Stimulated activated CD8-positive, alpha-beta memory T cell treated with anti-CD3 and anti-CD28 coated beads, Interleukin-2, amount 100 ng/mL, for 48 hours (primary cell): ENCODE results near the gene LMCD1.

Experiments
- DNase-seq, 2 donors: peaks; one replicate each; pipeline ENCODE4 v3.0.0-alpha.2; 2020; ENCODE audit warnings: low read depth in 2 of 2

Gene LMCD1

DNA sequence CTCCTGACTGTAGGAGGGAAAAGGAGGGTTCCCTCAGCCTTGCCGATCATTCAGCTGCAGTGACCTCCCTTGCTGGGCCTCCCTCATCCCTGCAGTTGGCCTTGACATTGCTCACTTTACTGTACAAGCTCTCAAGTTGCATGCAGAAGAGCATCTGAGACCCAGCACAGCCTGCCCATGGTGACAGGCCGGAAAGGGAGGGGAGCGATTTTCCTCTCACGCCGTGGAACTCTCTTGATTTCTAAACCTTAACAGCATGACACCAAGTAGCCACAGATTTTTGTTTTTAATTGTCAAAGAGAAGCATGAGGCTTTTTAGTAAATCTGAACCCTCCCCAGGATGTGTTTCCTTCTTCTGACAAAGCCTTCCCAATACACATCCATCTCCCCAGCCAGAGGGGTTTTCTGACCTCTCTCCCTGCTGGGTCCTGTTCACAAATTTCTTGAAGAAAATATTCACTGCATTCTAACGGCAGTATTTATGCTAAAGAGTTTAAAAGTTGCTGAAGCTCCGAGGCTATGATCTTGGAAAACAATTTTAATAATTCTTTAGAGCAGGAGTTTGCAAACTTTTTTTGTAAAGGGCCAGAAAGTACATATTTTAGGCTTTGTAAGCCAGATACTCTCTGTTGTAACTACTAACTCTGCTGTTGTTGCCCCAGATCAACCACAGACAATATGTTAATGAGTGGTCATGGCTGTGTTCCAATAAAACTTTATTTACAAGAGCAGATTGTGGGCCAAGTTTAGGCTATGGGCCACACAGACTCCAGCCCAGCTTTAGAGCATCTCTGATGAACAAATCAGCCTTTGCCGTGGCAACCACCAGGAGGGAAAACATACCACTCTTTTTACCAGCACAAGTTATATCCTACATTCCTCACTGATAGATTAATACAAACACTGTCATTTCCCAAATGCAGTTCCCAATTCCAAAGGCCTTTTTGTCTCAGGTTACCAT, 34.8 kb downstream of the LMCD1 start:
- no peak for DNase-seq

DNA sequence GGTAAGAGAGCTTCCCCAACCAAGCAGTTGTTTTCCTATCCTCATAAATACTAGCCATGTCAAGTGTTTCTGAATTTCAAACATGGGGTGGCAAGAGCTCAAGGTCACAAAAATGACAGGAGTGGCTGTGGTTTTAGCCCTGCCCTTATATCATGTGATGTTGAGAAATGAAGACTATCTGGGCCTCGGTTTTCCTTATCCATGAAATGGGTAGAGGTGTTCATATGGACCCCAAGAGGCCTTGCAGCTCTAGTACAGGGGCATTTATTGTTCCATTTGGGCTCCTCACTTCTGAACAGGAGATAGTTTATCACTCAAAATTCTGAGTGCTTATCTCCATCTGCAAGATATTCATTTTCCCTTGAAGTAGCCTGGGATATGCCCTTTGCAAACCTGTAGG, 35.8 kb downstream of the LMCD1 start:
- DNase-seq, result no peak

DNA sequence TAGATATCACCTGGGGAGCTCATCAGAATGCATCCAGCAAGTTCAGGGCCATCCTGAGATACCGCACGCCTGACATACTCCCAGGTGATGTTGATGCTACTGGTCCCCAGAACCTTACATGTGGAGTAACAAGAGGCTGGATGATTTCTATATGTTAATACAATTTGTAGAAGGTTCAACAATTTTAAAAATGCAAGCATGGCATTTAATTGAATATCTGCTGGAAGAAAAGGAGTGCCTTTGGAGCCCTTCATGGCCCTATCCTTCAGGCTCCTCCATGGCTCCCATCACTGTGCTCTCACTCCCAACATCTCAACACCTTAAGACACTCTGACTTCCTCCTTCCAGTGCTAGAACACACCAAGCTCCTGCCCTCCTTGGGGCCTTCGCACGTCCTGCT, 36.6 kb downstream of the LMCD1 start:
- DNase-seq, result no peak

DNA sequence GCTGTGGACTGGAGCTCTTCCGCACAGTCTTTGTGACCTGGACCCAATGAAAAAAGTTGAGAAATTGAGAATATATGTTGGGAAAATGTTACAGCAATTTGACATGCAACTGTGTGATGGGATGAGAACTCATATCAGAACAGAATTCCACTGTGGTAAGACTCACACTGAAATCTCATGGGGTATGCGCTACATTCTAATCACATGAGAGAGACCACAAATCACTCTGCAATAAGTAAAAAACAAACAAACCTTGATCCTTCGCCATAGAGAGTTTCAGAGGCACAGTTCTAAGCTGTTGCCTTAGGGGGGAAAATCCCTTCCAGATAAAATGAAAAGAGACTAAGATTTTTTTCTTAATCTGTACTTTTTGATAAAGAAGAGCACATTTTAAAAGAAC, 37.3 kb downstream of the LMCD1 start:
- no peak for DNase-seq

DNA sequence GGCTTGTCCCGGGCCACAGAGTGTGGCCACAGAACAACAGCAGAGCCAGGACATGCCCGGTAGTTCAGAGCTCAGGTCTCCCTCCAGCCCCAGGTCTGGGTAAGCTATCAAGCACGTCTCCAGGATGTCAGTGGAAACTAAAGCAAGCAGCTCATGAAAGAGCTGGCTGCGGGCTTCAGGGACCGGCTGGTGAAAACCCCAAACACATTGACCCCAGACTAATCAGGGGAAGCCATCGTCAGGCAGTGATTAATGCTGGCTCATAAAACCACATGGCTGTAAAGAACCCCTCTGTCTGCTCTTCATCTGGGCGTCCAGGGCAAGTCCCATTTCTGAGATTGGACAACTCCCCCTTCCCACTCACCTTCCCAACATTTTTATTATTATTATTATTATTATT, 37.8 kb downstream of the LMCD1 start:
- DNase-seq, result no peak

DNA sequence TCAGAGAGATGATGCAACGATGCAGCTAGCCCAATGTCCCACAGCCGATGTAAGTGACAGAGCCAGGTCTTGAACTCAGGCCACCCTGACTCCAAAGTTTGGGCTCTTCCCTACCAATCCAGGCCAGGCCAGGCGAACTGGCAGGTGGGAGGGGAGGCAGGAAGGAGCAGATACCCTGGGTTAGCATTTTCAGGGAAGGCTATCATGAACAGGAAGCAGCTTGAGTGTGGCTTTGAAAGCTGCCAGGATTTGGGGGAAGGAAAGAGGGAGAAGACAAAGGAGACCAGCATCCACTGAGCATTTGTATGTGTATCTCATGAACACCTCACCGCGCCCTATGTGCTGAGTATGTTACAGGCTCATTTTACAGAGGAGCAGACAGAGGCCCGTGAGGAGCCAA, 38.8 kb downstream of the LMCD1 start:
- no peak for DNase-seq

DNA sequence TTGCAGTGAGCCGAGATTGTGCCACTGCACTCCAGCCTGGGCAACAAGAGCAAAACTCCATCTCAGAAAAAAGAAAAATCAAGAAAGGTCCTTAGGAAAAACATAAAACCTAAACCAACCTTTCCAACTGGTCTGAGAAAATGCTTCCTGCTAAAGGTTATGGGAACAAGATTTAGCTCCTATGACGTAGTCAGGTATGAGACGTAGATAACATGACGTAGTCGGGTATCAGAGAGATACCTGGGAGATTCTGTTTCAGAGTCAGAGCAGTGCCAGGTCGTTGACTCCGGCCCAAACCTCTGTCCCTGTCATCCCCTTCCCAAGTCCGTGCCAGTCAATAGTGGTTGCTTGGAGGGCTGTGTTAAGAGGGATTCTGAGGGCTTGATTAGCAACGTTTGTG, 39.9 kb downstream of the LMCD1 start:
- no peak for DNase-seq

DNA sequence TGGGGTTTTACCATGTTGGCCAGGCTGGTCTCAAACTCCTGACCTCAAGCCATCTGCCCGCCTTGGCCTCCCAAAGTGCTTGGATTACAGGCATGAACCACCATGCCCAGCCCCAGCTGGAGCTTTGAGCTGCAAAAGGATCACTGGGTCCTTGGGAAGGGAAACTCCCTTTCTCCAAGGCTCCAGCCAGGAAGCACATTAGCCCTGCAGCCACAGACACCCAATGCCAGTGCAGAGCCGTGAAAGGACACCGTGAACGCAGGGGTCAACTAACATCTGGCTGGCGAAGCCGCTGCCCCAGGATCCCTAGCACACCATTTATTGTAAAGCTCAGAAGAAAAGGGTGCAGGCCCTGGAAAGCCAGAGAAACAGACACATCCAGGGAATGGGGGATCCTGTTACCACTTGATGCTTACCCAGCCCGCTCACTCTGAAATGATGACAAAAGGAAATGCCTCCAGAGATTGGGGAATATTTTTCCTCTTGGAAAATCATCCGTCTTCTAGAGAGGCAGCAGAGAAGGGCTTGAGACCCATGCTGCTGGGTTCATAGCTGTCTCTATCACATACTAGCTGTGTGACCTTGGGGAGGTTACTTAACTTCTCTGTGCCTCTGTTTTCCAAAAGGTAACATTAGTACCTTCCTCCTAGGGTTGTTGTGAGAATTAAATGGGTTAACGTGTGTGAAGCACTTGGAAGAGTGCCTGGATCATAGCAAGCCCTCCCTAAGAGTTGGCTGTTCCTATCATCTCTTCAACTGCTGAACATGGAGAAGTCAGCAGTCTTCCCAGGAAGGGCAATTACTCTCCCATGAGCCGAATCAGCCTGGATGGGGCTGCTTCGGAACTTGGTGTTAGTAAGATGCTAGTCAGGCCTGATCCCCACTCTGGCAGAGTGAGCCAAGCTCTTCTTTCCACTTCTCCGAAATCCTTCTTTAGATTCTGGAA, 40.8 kb downstream of the LMCD1 start:
- no peak for DNase-seq

DNA sequence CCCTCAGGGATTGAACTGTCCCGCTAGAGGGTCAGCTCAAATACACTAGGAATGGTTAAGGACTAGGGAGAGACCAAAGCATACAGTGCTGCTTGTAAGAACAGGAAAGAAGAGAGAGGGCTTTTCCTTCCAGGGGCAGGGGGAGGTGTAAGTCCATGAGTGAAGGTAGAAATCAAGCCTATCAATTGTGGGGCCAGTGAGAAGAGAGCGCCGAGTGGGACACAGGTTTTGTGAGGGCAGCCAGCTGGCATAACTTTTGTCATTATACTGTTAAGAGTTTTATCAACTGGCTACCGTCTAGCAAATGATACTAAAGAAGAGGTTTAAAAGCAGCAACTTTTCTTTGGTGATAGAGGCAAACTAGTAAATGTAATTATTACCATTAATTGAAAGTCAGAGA, 45.0 kb downstream of the LMCD1 start:
- no peak for DNase-seq

DNA sequence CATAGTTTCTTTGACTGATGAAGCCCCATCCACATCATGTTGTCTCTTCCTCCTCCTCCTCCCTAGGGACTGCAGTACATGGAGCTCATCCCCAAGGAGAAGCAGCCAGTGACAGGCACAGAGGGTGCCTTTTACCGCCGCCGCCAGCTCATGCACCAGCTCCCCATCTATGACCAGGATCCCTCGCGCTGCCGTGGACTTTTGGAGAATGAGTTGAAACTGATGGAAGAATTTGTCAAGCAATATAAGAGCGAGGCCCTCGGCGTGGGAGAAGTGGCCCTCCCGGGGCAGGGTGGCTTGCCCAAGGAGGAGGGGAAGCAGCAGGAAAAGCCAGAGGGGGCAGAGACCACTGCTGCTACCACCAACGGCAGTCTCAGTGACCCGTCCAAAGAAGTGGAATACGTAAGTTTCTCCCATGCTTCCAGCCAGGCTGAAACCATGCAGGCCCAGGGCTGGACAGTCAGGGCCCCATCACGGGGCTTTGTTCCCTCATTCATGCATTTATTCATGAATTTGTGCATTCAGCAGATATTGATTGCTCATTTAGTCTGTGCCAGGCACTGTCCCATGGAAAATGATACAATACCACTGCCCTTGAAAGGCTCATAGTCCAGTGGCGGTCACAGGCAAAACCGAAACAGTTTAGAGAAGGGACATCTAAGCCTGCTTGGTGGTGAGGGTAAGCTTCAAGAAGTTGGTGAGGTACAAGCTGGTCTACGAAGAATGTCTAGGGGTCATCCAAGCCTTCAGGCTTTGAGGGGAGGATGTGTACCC, 47.1 kb downstream of the LMCD1 start:
- no peak for DNase-seq

DNA sequence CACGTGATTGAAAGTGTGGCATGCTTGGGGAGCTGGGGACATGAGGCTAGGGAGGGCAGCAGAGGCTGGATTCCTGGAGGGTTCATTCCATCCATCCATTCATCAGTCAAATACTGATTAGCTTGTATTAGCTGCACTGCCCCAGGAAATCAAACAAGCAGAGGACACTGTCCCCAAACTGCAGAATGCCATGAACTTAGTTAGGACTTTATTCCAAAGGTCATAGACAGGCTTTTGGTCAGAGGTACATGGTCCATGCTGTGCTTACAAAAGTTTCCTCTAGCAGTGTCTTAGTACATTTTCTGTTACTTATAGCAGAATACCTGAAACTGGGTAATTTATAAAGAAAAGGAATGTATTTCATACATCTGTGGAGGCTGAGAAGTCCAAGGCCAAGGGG, 47.7 kb downstream of the LMCD1 start:
- DNase-seq, result no peak

DNA sequence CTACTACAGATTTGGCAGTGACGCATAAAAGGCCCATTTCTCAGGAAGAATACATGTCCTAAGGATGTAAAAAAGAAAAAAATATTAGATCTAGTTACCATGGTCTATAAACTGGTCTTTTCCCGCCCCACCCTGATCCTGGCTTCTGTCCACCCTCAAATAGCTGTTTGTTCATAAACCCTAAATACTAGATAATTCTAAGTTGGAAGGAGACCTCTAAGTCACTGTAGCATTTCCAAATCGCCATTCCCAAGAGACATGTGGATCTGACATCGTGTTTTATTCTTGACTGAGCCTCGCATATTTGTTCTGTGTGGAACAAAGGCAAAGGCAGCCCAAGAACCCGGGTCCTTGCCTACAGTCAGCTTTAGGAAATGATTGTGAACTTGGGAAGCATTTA, 49.0 kb downstream of the LMCD1 start:
- no peak for DNase-seq

DNA sequence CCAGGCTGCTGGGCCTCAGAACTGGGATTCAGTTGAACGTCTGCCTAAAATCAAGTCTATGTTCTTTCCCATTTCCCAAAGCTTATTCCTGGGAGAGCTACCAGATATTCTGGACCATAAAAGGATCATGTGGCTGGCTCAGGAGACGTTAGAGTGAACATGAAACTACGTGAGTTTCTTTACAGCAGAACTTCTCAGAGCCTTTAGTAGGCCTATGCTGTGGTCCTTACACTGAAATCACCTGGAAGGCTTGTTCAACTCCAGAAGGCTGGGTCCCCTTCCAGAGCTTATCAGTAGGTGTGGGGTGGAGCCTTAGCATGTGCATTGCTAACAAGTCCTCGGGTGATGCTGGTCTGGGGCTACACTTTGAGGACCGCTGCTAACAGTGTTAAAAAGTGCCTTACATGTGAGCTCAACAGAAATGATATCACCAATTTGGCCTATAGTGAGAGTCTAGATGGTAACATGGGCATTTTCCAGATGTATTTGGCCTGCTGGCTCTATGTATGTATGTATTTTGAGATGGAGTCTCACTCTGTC, 50.7 kb downstream of the LMCD1 start:
- DNase-seq, result no peak

DNA sequence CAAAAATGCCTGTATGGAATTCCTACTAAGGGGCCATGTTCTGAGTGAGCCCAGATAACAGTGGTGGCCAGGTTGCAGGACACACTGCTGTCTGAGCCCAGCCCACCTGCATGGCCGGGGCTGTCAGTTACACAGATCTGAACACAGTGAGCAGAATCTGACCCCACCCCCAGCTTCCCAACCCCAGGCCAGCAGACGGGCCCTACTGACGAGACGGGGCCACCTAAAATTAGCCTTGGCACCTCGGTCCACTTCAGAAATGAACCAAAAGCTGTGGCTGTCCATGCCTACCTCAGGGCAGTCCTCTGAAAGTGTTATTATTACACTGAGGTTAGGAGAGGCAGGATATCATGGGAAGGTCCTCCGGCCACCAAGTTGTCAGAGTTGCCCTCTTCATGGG, 51.8 kb downstream of the LMCD1 start:
- DNase-seq, result no peak

DNA sequence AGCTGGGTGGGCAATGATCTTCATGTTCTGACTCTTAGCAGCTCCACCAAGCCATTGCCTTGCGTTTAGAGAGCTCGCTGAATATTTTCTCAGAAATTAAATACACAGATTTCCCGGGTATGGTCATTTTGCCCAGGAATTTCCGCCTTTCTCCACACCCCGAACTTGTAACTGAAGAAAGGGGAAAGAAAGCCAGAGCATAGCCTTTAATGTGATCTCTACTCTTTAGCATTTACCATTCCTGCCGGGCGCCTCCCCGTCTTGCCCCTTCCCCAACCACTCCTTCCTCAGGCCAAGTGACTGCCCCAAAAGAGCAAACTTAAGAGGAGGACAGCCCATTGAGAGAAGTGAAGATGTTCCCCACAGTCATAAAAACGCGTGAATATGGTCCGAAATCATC, 53.1 kb downstream of the LMCD1 start:
- no peak for DNase-seq

DNA sequence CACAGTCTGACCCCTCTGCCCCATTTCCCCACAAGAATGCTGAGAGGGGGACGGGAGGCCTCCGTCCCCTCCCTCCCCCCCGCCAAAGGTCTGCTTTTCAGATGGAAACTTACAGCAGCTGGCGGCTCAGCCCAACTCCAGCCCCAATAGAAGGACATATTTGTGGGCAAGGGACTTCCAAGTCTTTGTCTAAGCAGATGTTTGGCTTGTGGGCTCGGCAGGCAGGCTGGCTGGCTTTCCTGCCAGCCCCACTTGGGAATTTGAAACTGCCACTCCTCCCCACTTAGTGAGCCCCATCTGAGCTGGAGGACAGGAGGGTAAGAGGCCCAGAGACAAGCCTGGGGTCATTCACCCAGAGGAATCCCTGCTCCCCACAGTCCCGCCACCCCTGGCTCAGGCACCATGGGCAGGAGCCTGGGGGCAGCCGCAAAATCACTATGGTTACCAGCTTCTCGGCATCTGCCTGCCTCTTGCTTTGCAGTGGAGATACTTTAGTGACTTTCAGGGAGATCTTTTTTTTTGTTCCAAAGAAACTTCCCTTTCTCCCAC, 53.6 kb downstream of the LMCD1 start:
- no peak for DNase-seq

DNA sequence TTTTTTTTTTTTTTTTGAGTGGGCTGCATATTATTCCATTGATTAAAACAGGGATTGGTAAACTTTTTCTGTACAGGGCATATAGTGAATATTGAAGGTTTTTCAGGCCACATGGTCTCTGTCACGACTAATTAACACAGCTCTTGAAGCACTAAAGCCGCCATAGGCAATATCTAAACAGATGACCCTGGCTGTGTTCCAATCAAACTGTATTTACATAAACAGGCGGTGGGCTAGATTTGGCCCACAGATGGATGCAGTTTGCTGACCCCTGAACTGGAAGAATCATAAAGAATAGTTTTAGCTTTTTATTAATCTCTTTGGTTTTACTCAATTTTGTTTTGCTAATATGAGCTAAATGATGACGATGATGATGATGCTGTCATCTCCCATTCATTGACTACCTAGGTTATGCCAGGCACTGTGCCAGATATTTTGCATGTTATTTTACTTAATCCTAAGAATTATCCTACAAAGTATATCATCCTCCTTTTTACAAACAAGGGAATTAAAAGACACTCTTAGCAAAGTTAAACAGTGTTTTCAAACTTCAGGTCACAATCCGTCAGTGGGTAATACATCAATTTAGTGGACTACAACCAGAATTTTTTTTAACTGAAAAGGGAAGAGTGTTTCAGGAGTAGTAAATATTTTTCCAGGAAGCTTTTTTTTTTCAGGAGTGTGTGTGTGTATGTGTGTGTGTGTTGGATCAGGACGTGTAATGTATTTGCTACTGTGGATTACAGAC, 54.3 kb downstream of the LMCD1 start:
- DNase-seq, result no peak

DNA sequence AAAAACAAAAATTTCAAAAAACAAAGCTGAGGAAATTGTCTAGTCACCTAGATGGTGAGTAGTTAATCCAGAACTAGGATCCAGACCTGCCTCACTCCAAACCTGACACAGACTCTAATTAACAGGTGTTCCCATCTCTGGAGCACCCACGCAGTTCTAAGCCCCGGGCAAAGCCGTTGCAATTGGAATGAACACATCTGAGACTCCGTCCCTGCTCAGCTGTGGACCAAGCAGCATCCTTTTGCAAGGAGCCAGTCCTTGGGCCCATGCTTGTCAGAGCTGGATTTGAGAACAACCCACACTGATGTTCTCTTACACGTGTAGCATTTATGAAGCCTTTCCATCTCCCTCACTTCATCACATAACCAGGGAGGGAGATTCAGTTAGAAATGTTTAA, 54.8 kb downstream of the LMCD1 start:
- no peak for DNase-seq

DNA sequence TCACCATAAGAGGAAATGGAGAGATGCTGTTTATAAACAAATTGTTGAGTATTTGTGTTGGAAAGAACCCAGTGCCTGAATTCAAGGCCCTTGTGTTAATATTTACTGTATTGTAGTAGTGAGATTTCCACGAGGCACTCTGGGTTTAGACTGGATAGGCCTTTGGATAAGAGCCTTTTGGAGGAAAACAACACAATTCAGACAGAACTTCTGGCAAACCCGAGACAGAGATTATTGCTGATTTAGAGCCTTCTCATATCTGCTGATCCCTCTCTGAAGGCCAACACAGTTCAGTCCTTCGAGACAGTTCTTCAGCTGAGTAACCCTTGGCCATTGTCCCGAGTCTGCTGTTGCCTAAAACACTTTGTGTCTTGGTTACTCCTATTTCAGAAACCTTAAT, 55.7 kb downstream of the LMCD1 start:
- DNase-seq, result no peak

DNA sequence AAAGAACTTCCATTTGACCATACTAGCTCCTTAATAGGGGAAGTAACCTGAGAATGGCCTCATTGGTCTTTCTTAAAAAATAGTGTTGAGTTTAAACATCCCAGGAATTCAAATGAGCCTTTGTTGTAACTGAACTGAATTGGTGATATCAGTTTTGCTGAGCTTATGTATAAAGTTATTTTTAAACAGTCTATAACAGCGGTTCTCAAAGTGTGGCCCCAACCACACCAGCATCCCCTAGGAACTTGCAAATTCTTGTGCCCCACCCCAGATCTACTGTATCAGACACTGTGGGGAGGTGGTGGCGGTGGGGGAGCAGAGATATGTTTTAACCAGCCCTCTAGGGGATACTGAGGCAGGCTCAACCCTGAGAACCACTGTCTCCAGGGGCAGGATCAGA, 57.0 kb downstream of the LMCD1 start:
- DNase-seq, result no peak

DNA sequence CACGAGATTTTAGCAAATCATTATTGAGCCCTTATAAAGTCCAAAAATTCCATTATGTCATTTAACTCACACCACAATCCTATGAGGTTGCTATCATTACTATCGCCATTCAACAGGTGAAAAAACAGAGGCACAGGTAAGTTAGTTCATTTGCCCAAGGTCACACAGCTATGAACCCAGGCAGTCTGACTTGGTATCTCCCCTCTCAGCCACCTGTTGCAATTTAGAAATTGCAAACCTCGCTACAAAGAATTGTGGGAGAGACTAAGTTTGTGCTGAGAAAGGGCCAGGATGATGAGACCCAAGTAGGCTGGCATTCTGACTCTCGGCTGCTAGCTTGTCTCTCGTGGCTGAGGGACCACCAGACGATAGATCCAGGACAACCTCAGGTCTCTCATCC, 57.7 kb downstream of the LMCD1 start:
- no peak for DNase-seq
